ENCODE results near the gene MAG. TPM values are rescaled to one million over a fixed set of nuclear protein-coding genes. Genes with fewer than 3 reads are reported as not detected.

The MAG gene
- total RNA-seq, 2 donors from 2014 or later: 1.6 TPM; not detected in 1

GRCh38 chr19:35261356-35262100 lies 30.4 kb upstream of the MAG start:
- no peak for ATAC-seq
- 85 to 87% methylated on average over 7 to 12 of the region's 12 CpGs for WGBS, 2 donors
- intact Hi-C loops (cut with DNase I): no loop called here
- Histone ChIP-seq H3K27ac (peak overlapping the region in 1 of 4 donors; percentile 31), H3K4me1 (peaks cover 16% of the 10 kb centered on the region), H3K27me3 (no peaks in the 10 kb centered on the region), H3K9me3 (no peaks in the 10 kb centered on the region), H3K4me3 (no peak overlapping the region), H3K36me3 (replicated peaks in 1 of 2; ENCODE audit: insufficient read depth in 1 of 2, low read depth in 2 of 2) (peaks cover 0 to 6% of the 10 kb centered on the region in 2 donors)
- peak in 1 of 3 donors; percentile 6 for TF ChIP-seq POLR2A (IDR thresholded peaks at IDR 0.05)
- TF ChIP-seq CTCF (IDR thresholded peaks at IDR 0.05): no peak
- peak in 2 of 4 donors; percentile 3 to 12 for DNase-seq

GRCh38 chr19:35262101-35262761 lies 29.7 kb upstream of the MAG start:
- TF ChIP-seq CTCF (IDR thresholded peaks at IDR 0.05): no peak
- Histone ChIP-seq H3K36me3 (replicated peaks in 1 of 2; ENCODE audit: insufficient read depth in 1 of 2, low read depth in 2 of 2) (peaks cover 0 to 6% of the 10 kb centered on the region in 2 donors), H3K9me3 (no peaks in the 10 kb centered on the region), H3K27me3 (no peaks in the 10 kb centered on the region), H3K4me3 (no peak overlapping the region), H3K4me1 (peaks cover 23% of the 10 kb centered on the region), H3K27ac (peak overlapping the region in 1 of 4 donors; percentile 31)
- intact Hi-C loops (cut with DNase I): no loop called here
- ATAC-seq: no peak
- WGBS, 2 donors: 75 to 88% methylated on average over 11 to 16 of the region's 17 CpGs
- DNase-seq: peak in 2 of 4 donors; percentile 9 to 17

GRCh38 chr19:35264268-35265125 lies 27.5 kb upstream of the MAG start:
- 73 to 77% methylated on average over 5 to 7 of the region's 7 CpGs for WGBS, 2 donors
- DNase-seq: peak; percentile 3 to 11 (median 10)
- ATAC-seq: no peak
- Histone ChIP-seq H3K4me1 (peaks cover 24% of the 10 kb centered on the region), H3K36me3 (replicated peaks in 1 of 2; ENCODE audit: insufficient read depth in 1 of 2, low read depth in 2 of 2) (peaks cover 0 to 6% of the 10 kb centered on the region in 2 donors), H3K27me3 (no peaks in the 10 kb centered on the region), H3K4me3 (no peak overlapping the region), H3K9me3 (no peaks in the 10 kb centered on the region), H3K27ac (peak overlapping the region in 3 of 4 donors; percentile 9 to 95 (median 92))
- peak in 1 of 3 donors; percentile 10 for TF ChIP-seq POLR2A (IDR thresholded peaks at IDR 0.05)
- TF ChIP-seq CTCF (IDR thresholded peaks at IDR 0.05): no peak
- intact Hi-C loops (cut with DNase I): no loop called here

GRCh38 chr19:35265126-35265899 lies 26.6 kb upstream of the MAG start:
- Histone ChIP-seq H3K4me3 (no peak overlapping the region), H3K27ac (peak overlapping the region in 3 of 4 donors; percentile 9 to 95 (median 92)), H3K36me3 (replicated peaks in 1 of 2; ENCODE audit: insufficient read depth in 1 of 2, low read depth in 2 of 2) (peaks cover 0 to 6% of the 10 kb centered on the region in 2 donors), H3K27me3 (no peaks in the 10 kb centered on the region), H3K4me1 (peaks cover 31% of the 10 kb centered on the region), H3K9me3 (no peaks in the 10 kb centered on the region)
- no peak for ATAC-seq
- 26 to 45% methylated on average over 5 to 6 of the region's 6 CpGs for WGBS, 2 donors
- intact Hi-C loops (cut with DNase I): no loop called here
- TF ChIP-seq POLR2A (IDR thresholded peaks at IDR 0.05) (no peak), CTCF (IDR thresholded peaks at IDR 0.05) (no peak)
- DNase-seq: peak; percentile 40 to 80 (median 64)

All from body of pancreas (tissue), 4 donors.